NCI-H446 (cell line): Measurements from ENCODE around the gene MRC2.

Source experiments
- DNase-seq, 2 experiments: peaks; one replicate each; lab custom pipeline; 2025; lab: John Stamatoyannopoulos, UW

Gene MRC2

DNA sequence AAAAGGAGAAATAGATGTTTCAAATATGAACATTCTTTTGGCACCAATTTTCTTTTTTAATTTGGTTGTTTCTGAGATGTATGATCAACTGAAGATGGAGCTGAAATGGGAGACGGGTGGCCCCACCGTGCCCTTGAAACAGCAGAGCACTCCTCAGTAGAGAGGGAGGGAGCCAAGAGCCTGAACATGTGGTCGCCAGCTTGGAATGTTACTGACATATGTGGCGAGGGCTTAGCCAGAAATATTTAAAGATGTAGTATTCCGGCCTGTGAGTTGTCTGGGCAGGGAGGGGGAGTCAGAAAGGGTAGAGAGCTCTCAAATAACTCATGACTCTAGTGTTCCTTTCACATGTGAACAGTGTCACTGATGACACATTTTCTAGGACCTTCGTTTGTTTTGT, 13.3 kb upstream of the MRC2 start:
- DNase-seq, result peak in 1 of 2 experiments; percentile 75

DNA sequence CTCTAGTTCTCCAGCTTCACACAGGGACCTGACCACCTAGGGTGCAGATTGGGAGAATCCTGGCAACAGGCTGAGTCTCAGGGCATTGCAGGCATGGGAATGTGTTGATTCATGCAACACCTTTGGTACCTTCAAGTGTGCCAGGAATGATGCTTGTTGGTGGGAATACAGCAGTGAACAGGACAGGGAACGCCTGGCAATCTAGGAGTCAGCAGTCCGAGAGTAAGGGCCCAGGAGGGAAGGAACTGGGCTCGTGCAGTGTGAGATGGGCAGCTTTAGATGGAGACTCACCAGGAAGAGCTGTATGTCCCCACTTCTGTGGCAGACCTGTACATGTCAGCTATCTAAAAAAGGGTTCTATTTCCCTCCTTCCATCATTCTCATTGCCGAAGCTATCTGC, 12.0 kb upstream of the MRC2 start:
- DNase-seq, result no peak

DNA sequence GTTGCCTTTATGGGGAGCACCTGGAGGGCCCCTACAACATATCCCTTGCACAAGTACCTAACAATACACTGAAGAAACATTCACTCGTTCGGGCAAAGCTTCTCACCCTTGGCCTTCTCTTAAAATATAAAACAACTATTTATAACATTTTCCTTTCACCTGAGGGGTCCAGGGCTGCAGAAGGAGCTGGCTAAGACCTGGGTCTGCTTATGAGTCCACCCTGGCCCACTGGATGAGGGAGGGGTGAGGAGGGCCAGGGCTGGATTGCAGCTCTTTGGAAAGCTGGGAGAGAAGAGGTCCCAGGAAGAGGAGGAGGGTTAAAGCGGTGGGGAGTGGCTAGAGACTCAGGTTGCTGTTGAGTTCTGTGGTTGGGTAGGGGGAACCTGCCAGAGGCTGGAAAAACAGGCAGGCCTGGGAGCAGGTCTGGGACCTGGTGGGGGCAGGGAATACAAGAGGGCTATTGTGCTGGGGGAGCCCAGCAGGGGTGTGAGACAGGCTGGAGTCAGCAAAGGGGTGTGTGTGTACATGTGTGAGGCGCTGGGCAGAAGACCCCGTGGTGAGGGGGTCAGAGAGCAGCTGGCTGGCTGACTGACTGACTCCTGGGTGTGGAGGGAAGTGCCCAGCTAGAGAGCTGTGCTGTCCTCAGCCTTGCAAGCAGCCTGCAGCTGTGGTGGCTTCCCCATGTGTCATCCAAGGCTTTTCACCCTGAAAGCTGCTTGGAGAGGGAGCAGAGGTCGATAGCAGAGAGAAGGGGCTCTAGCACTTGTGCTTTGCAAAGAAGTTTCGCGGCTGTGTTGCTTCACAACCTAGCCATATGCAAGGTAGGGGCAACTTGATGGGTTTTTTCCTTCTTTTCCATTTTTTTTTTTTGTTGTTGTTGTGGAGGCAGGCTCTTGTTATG, 10.2 kb upstream of the MRC2 start:
- no peak for DNase-seq

DNA sequence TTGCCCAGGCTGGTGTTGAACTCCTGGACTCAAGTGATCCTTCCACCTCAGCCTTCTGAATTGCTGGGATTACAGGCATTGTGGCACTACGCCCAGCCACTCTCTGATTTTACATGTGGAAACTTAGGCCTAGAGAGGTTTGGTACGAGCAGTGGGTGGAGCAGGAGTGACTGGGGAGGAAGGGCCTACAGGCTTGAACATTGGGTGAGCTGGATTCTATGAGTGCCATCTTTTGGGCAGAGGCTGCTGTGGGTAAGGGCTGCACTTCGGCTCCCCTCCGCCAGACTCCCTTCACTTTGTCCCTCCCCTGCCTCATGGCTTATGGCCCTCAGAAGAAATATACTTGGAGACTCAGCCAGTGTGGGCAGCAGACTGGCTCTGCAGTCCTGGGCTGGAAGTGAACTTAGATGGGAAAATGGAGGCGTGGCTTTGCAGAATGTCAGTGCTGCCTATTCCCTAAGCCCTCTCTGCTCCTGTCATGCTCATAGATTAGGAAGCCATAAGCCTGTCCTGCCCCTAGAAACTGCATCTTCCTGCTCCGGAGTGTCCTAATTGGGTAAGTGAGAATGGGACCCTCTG, 9.5 kb upstream of the MRC2 start:
- DNase-seq, result no peak

DNA sequence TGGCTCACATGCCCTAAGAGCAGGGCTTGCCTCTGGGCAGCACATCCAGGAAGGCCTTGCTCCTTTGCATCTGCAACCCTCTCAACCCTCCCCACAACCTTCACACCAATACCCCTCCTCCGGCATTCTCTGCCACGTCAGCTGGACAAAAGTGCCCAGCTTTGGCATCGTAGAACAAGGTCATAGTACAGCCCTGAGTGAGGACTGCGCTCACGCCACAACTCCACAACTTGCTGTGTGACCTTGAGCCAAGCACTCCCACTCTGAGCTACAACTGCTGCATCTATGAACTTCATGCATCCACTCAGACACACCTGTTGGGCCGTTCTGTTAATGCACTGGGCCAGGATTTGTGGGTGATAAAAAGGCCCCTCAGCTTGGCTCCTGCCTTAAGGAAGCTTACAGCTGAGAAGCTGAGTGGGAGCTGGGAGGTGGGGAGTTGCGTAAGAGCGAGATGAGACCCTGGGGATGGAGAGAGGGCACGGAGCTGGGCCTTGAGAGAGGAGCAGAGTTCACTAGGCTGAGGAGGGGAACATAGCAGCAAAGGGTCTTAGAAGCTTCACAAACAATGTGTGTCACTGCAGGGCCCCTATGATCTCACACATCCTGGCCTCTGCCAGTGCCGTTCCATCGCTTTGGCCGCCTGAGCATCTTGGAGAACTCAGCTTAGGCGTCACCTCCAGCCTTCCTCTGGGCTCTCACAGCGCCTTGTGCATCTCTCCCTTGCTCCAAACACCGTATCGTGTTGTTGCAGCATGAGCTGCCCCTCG, 8.6 kb upstream of the MRC2 start:
- no peak for DNase-seq

DNA sequence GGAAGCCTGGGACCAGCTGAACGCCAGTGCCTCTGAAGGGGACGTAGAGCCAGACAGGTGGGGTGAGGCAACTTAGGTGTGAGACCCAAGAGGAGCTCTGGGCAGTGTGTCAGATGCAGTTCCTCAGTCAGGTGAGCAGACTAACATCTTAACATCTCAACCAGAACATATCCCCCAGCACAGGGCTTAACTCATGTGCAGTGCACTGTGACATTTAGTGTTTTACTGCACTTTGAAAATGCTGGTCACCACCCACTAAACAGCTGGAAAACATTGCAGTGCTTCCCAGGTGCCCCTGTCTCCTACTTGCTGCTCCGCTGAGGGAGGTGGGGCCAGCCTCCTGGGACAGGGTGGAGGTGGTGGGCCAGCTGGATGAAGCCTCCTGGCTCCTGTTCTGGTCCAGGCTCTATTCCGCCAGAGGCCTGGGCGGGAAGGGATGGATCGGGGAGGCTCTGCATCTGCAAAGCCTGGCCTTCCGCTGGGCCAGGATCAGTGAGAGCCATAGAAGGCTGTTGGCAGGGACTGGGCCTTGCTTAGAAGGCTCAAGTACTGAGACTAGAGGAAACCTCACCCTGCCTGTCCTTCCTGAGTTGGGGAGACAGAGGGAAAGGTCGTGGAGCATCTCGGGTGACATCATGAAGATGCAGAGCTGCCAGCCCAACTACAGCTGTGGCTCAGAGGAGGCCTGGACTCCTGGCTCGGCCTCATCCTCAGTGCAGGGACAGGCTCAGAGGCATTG, 7.9 kb upstream of the MRC2 start:
- DNase-seq, result no peak

DNA sequence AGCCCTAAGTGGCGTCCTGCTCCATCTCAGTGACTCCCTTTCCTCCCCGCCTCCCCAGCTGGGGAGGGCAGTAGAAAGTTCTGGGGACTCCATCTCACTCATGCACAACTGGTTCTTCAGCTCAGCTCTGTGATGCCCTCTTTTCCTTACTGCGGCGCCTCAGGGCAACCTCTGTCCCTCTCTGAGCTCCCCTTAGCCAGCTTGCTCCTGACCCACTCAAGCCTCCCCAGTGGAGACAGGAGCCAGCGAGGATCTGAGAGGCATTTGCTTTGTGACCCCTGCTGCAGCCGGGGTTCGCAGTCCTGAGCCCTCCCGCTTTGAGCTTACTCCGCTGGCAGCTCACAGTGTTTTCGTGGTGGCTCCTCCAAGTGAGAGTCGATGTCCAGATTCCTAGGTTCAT, 6.2 kb upstream of the MRC2 start:
- DNase-seq, result no peak

DNA sequence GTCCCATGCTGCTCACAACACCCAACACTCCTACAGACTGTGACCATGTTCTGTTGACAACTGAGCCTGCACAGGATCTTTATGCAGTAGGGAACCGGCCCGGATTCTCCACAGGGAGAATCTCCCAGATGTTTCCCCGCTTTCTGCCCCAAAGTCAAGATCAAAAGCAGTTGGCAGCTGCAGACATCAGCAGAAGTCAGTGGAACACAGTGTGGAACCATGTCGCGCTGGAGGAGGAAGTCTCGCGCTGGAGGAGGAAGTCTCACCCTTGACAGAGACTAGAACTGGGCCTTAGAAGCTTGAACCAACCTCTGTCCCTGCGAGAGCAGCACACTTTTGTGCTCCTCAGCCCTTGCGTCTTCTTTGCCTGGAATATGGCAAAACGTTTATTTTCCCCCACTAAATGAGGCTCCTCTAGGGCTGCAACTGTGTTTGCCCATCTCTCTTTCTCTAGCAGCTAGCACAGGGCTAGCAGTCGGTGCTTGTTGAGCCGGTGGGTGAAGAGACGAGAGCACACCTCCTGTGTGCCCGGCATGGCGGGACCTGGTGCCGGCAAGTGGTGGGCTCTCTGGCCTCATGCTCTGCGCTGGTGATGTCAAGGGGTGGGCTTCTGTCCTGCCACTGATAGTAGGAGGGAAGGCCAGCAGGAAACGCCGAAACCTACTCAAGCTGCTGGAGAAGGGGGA, 2.1 kb upstream of the MRC2 start:
- no peak for DNase-seq

DNA sequence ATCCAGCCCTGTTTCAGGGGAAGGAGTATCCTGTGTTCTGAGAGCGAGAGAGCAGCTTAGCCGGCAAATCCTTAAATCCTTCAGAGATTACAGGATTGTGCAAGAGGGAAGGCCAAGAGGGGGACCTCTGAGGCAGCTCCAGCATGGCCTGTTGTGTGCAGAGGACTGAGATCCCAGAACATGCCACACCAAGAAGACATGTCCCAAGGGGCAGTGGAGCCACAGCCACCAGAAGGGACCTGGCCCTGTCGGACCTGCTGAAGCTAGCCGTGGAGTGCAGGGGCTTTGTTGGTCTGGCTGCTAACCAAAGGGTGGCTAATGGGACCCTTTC, 1.6 kb upstream of the MRC2 start:
- no peak for DNase-seq

DNA sequence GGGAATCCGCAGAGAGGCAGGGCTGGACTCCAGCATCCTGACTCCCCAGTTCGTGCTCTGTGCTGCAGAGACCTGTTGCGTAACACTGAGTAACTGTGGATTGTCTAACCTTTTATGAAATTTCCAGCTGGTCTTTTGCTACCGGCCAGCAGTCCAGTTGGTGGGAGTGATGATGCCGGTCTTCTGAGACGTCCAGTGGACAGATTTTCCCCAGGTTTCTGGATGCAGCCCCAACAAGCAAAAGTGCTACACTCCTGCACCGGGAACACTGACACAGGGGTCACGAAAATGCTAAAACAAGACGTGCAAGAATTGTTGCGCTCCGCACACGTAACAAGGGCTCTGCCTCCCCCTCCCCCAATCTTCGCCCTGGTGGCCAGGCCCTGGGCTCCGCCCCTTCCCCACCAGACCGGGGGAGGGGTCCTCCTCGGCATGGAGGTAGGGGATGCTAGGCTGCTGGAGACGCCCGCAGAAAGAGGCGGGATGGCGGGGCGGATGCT, 701 bp upstream of the MRC2 start:
- no peak for DNase-seq

DNA sequence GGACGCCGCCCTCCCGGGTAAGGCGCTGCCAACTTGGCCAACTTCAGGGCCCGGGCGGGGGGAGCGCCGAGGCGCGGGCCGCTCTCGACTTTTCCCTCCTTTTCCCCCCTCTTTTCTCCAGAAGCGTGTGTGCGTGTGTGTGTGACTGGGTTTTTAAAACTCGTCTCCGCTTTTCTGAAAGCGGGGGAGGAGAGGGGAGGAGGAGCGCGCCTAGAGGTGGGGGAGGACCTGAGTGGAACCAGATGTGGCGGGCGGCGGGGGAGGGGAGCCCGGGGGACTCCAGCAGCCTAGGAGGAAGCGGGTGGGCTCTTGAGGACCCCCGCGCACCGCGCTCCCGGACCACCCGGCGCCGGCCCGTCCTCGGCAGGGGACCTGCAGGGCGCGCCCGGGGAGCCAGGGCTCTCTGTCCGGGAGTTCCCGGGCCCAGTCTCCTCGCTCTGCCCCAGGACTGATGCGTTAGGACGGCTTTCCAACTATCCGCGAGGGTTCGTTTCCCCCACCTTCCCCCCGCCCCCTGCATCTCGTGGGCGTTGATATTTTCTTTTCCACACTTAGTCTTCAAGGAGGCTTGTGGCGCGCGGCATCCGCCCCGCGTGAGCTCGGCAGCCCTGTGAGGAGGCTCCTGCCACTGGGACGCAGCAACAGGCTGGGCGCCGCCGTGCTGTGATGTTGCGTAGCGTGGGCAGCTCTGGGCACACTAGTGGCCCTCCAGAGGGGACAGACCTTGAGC, 599 bp downstream of the MRC2 start:
- no peak for DNase-seq

DNA sequence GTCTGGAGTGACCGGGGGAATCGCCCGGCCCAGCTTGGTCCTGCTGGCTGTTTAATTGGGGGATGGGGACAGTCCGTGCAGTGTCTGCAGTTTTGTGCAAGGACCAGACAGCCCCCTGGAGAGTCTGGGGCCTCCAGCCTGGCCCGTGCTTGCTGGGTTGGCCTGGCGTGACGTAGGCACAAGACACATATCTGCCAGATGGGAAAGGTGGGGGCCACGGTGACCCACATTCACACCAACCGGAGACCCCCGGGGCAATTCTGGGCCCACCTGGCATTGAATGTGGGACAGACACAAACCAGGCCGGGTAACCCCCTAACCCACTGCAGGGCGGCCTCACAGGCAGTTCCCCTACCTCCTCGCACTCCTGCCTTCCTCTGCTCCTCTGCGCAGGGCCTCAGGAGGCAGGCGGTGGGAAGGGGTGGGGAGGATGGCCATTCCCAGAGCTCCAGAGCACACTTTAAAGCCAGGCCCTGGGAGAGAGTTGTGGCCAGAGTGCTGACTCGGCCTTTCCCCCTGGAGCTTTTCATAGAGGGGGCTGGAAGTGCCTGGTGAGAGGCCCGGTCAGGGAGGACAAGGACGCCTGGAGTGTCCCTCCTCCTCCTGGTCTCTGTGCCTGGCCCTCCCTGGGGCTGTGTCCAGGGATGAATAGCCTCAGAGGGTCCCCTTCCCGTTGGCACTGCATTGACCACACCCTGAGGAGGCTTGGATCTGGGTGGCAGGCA, 1.5 kb downstream of the MRC2 start:
- DNase-seq, result no peak

DNA sequence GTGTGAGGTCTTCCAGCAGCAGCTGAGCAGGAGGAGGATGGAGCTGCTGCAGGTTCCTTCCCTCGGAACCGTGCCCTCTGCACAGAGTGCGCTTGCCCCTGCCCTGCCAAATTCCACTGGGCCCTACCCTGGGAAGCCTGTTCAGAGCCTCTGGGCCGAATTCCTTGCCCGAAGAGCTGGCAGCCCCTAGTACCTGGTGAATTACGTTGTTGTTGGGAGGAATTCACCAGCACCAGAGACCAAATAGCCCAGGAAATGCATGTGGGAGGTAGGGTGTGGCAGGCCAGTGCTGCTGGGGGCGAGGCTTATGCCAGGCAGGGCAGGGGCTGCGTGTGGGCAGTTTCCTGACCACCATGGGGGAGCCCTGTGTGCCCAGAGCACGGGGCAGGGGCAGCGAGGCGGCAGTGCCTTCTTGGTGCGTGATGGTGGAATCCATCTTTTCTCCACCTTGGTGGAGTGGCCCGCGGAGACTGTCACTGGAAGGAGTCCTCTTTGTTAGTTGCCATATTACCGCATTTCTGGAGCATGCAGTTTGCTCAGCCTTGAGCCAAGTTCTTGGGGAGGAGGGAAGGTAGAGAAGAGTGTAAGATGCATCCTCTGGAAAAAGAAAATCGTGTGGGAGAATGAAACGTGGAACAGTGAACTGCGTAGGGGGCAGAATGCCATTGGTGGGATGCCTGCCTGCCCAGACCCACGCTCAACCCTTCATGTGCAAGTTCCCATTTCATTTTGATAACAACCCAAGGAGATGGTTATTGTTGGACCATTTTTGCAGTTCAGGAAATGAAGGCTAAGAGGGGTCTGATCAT, 2.3 kb downstream of the MRC2 start:
- no peak for DNase-seq

DNA sequence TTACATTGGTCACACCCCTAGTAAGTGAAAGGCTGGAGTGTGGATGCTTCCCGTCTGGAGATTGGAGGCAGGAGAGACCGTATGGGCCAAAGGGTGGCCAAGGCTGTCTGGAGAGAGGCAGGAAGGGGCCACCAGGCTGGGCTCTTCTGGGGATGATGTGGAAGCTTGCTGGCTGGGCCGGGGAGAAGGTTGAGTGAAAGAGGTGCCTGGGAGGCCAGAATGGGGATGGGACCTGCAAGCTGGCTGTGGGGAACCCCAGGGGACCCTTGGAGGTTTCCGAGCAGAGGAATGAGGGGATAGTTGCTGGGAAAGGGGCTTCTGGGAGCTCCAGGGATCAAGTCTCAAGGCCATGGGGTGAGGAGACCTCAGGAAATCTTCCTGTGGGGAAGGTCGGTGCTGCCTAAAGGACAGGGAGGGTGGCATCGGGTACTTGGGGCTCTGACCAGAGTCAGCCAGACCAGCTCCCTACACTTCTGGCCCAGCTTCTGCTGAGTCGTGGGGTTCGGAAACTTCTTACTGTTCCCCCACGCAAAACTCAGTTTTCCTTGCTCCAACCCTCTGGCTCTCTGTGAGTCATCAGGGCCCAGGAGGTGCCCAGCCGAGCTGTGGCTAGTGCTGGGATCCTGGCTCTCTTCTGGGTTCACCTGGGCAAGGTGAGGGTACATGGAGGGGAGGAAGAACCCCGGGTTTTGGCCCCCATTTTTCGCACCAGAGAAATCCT, 3.1 kb downstream of the MRC2 start:
- no peak for DNase-seq

DNA sequence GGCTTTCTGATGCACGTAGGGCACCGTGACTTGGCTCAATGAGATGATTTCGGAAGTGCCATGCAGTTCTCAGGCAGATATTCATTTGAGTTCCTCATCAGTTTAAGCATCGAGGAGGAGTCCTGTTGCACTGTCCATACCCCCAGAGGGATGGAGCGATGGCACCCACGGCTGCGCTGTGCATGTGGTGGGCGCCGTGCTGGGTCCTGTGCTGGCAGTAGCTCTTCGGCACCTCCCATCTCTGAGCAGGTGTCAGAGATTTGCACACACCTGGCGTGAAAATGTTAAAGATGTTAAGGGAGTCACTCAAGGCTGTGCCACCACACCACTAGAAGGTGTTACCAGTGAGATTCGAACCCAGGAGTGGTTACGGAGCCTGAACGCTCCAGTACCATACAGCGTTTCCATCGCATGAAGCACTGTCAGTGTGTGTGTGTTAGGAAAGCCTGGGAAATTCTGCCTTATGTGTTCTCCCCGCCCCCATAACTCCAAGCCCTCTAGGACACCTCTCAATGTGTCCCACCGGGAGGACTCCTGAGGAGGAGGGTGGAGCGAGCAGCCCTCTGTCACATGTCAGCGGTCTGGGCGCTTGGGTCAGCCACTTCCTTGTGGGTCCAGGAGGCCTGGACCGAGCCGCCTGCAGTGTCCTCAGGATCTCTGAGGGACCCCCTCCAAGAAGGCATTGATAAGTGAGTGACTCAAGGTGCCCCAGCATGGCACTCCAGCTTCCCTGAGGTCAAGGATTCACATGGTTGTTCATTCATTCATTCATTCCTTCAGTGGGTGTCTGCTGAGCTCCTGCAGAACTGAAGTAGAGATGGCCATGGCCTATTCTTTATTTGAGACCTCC, 3.8 kb downstream of the MRC2 start:
- no peak for DNase-seq

DNA sequence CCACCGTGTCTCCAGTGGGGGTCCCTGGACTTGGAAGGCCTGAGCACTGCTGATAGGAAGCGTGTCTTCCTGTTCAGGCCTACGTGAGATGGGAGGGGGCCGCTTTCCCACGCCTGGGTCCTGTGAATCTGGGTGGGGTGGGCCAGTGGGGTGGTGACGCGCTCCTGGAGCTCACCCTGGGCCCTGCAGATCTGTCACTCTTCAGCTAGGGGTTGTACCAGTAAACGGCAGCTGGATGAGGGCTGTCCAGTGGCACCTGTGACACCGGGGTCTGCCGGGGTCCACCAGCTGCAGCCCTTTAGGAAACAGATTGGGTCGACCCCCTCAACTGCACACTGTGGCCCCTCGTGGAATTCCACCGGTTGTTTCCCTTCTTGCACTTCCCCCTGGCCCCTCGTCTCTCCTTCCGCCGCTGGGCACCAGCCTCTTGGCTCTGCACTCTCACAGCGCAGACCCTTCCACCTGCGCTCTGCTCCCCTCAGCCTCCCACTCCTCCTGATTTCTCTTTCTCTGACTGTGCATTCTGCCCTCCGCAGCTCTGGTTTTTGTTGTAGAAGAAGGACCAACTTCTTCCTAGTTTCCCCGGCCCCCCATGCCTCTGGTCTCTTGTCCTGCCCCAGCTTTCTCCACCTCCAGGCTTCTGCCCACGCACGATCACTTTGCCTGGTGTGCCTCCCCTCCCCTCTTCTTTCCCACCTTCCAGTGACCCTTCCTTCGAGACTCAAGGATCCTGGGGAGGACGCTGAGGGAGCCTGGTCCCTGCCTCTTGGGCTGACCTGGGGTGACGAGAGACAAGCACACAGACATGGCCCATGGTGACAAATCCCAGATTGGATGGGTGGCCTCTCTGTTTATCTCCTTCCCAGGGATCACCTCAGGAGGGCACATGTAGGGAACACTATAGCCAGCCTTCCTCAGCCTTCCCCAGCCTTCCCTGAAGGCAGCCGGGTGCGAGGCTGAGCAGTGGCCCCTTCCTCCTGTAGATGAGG, 4.8 kb downstream of the MRC2 start:
- DNase-seq, result no peak

DNA sequence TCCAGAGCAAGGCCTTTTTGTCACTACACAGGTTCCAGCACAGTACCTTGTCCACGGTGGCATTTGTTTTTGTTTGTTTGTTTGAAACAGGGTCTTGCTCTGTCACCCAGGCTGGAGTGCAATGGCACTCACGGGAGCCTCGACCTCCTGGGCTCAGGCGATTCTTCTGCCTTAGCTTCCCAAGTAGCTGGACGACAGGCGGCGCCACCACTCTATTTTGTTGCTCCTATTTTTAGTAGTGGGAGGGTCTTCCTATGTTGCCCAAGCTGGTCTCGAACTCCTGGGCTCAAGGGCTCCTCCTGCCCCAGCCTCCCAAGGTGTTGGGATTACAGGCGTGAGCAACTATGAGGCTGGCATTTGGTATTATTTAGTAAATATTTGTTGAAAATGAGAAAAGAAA, 10.3 kb downstream of the MRC2 start:
- DNase-seq, result no peak
